GM19023 (cell line): Measurements from ENCODE around the gene STEAP2.

Experiments used
- ATAC-seq: cut with Tn5 transposase; IDR thresholded peaks from one replicate; pipeline ENCODE4 v1.9.1; 2021; ENCODE audit warnings: mild to moderate bottlenecking, moderate library complexity; ENCODE audit not compliant: unreplicated experiment

The STEAP2 gene

DNA sequence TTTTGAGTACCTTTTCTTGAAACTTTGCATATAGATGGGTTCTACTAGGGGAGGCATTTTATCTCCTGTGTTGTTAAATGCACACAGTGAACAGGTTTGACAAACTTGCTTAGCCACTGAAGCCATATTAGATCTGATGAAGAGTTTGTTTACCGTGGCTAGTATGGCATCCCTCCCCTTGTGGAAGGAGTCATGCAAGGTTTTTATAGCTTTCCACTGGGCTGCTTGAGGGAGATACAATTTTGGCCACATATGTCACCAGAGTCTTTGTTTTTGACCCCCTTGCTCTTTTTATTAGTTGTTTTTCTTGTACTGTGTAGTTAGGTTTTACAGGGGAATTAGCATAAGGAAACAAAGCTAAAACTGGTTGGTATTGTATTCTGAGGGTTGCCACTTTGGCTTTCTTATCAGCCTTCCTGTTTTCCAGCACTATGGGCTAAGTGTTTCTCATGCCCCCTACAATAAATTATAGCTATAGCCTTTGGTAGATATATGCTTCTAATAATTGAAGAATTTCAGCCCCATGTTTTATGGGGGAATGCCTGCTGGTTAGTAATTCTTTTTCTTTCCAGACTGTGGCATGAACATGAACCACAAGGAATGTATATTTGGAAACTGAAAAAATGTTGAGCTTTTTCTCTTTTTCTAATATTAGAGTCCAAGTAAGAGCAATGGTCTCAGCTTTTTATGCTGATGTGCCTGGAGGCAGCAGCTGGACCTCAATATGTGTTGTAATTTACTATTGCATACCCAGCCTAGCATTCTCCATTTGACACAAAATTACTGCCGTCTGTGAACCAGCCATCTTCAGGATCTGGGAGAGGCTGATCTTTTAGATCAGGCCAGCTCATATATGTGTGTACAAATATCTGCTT lies 18.4 kb upstream of the STEAP2 start:
- no peak for ATAC-seq

- ATAC-seq: no peak
Observed at GRCh38 chr7:90194911-90195809, 16.4 kb upstream of the STEAP2 start.

DNA sequence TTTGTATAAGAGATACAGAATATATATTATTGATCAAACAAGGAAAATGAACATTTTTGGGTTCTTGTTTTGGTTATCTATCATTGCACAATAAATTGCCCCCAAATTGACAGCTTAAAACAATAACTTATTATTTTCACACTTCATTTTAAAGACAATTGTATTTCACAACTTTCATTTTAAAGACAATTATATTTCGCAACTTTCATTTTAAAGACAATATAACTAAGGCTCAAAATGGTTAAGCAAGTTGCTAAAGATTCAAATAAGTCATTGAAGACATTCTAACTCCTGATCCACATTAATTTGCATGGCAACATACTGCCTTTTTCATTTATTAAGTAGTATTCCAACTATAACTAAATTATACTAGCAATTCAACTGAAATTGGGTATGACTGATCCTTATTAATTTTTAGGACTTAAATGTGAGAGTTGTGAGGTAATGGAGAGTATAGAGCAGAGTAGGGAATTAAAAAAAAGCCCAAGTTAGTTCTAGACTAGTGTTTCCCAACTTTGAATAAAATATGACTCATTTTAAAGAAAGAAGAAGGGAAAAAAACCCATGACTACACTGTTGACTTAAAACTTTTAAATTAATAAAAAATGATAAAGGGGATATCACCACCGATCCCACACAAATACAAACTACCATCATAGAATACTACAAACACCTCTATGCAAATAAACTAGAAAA lies 9.9 kb upstream of the STEAP2 start:
- no peak for ATAC-seq

GRCh38 chr7:90207956-90208355 lies 3.6 kb upstream of the STEAP2 start:
- ATAC-seq: no peak

- ATAC-seq: no peak
Observed at GRCh38 chr7:90209776-90210175, 1.8 kb upstream of the STEAP2 start.

DNA sequence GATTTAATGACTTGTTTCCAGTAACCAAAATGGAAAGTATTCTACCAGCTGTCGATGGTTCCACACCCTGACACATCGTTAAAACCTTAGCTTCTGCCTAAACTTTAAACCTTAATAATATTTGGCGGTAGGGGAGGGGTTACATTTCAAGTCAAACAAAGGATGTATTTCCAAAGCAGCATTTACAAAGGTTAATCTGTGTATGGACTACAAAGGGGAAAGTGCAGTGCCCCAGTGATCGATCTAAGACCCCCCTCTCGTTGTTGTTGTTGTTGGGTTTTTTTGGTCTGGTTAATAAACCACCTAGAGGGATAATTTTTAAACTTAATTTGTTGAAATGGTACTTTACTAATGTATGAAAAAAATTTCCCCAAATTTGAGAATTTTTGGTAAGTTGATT lies 1.1 kb upstream of the STEAP2 start:
- no peak for ATAC-seq

DNA sequence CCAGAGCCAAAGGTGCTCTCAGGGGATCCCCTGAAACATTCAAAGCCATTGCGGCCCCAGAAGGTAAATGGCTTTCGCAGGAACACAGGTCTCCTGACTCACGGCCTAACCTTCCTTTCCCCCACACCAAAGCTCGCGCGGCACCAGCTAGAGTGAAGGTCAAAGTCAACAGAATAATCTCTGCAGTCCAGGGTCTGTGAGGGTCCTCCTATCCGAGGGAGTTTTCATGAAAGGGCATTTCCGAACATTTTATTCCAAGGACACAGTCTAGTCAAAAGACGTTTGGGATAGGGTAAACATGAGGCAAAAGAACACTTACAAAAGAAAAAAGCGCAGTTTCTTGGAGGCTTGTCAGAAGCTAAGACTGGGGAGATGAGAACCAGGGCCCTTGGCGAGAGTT lies 559 bp upstream of the STEAP2 start:
- ATAC-seq: peak; percentile 3

GRCh38 chr7:90212149-90212495 lies 582 bp downstream of the STEAP2 start:
- no peak for ATAC-seq

DNA sequence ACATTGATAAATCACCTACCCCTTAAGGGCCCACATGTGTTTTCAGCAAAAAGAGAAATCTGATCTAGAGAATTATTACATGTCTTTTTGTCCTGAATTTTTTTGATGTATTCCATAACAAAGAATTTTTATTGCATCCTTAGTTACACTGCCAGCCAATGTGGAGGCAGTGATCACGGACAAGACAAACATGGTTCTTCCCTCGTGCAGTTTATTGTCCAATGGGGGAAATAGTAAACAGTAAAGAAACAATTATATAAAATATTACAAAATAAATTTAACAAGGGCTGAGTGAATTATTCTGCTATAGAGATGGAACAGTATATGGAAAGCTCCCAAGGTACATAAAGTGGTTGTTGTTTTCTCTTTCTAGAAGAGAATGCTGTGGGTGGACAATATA lies 2.0 kb downstream of the STEAP2 start:
- no peak for ATAC-seq

DNA sequence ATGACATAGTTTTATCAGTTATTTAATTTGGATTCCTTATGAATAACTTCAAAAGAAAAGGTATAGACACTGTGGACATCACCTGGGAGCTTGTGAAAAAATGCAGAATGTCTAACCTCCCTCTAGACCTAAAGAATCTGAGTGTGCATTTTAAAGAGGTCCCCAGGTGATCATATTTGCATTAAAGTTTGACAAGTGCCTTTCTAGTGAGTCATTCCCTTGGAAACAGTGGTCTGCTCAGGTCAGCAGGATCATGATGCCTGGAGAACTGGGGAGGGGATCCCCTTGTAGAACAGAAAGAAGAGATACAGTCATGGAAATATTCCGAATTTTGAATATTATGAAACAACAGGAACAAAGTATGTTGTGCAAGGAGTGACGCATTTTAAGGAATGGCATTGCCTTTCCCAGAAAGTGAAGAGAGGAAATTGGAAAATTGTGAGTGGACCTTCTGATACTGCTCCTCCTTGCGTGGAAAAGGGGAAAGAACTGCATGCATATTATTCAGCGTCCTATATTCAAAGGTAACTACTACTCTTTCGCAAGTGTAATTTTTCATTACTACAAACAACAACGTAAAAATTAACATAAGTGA lies 4.6 kb downstream of the STEAP2 start:
- no peak for ATAC-seq

- no peak for ATAC-seq
Observed at GRCh38 chr7:90216771-90217170, 5.2 kb downstream of the STEAP2 start.

DNA sequence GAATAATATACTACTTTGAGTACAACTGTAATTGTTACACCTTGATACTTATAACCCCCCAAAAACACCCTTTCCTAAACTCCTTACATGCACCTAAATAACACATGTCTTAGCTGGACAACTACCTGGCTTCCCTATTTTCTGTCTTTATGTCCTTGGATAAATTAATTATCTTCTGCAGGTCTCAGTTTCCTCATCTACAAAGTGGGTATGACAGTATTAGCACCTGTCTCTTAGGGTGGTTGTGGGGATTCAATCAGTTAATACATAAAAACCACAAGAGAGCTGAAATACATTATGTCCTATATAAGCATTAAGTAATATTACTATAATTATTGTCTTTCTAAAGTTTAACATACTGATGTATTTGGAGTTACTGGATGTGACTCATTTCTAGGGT lies 10.8 kb downstream of the STEAP2 start:
- no peak for ATAC-seq

DNA sequence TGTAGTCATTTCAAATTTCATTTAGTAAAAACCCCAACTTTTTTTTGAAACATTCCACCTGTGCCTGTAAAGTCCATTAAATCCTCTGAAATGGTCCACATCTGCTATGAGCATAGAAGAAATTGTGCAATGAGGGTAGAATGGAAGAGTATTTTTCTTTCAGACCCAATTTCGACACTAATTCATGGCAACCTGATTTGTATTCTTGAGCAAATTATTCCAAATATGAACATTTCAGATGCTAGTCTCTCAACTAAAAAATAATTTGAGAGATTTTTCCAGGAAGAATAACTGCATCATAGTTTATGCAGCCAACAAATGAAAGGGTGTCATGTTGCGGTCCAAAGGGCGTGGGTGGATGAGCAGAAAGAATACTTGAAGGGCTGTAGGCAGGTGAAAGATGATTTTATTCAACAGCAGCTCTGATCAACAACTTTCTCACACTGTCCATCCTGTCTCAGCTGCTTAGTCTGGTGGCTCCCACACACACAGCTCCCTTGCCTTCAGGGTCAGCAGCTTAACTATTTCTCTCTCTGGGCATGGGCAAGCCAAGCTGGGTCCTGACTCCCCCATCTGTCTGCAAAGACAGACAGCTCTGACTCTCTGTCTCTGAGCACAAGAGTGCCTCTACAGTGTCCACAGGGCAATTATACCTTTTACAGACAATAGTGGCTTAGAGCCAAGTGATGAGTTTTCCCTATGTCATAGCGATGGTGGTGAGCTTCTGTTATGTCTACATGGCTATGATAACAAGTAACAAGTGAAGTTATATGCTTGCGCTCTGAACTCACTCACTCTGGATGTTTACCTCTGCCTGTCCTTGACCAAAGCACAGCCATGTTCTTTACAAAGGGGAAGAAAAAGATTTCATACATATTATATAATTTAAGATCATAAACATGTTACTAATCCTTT lies 11.5 kb downstream of the STEAP2 start:
- no peak for ATAC-seq

GRCh38 chr7:90224195-90224594 lies 12.7 kb downstream of the STEAP2 start:
- ATAC-seq: no peak

GRCh38 chr7:90225181-90225580 lies 13.6 kb downstream of the STEAP2 start:
- no peak for ATAC-seq

GRCh38 chr7:90225601-90226000 lies 14.1 kb downstream of the STEAP2 start:
- ATAC-seq: no peak

- no peak for ATAC-seq
Observed at GRCh38 chr7:90227259-90227658, 15.7 kb downstream of the STEAP2 start.

DNA sequence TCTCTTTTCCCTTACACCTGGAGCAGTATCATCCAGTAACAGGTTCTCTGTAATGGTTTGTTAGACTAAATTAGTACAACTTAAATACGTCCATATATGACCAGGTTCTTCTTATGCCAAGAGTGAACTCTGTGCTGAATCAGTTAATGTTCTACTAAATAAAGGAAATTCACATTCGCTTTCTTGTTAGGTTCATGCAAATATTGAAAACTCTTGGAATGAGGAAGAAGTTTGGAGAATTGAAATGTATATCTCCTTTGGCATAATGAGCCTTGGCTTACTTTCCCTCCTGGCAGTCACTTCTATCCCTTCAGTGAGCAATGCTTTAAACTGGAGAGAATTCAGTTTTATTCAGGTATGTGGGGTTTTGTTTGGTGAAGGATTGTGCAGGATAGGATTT lies 18.1 kb downstream of the STEAP2 start:
- ATAC-seq: no peak

- ATAC-seq: no peak
Observed at GRCh38 chr7:90230834-90231233, 19.3 kb downstream of the STEAP2 start.

DNA sequence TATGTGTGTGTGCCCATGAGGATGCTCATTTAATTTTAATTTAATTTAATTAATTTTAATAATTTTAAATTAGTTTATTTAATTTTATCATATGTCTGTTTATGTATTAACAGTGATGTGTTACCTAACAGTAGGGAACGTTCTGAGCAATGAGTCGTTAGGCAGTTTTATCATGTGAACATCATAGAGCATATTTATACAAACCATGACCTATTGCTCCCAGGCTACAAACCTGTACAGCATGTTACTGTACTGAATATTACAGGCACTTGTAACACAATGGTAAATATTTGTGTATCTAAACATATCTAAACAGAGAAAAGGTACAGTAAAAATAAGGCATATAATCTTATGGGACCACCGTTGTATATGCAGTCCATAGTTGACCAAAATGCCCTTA lies 19.8 kb downstream of the STEAP2 start:
- no peak for ATAC-seq
